Loucy (cell line): Measurements from ENCODE around the gene PCNT.
"Not testable (repeated sequence)": the region's sequence is repeated elsewhere in the genome, so short reads cannot be mapped to it uniquely, and the experiment has no call there.

Experiments used
- H2AFZ ChIP-seq: fragments of 200-600 bp; sonication (generic); 2 replicates; pipeline ENCODE4 v1.6.0; 2016; ENCODE audit warnings: antibody characterized with exemption, mild to moderate bottlenecking, low read length, moderate library complexity
- H3F3A ChIP-seq: fragments of 200-600 bp; 2 replicates; pipeline ENCODE4 v1.6.0; 2016; ENCODE audit warnings: antibody characterized with exemption, low read depth, mild to moderate bottlenecking
- H3K27me3 ChIP-seq: fragments of 200-600 bp; sonication (generic); 2 replicates; pipeline ENCODE4 v1.6.1; 2014; ENCODE audit warnings: low read length, mild to moderate bottlenecking; ENCODE audit not compliant: insufficient read depth, poor library complexity, severe bottlenecking
- H3K36me3 ChIP-seq: fragments of 200-600 bp; sonication (generic); 2 replicates; pipeline ENCODE4 v1.6.1; 2016; ENCODE audit warnings: low read length; ENCODE audit not compliant: insufficient read depth
- H3K4me1 ChIP-seq: fragments of 200-600 bp; sonication (generic); 2 replicates; pipeline ENCODE4 v1.5.1; 2014; ENCODE audit warnings: low read length, mild to moderate bottlenecking; ENCODE audit not compliant: insufficient read depth, poor library complexity, severe bottlenecking
- H3K4me2 ChIP-seq: fragments of 200-600 bp; sonication (generic); 2 replicates; pipeline ENCODE4 v1.6.0; 2014; ENCODE audit warnings: antibody characterized with exemption, low read length, low read depth, mild to moderate bottlenecking; ENCODE audit not compliant: poor library complexity, severe bottlenecking
- H3K4me3 ChIP-seq: fragments of 200-600 bp; sonication (generic); 2 replicates; pipeline ENCODE4 v1.5.1; 2014; ENCODE audit warnings: low read length, mild to moderate bottlenecking, mixed read lengths; ENCODE audit not compliant: poor library complexity, severe bottlenecking
- H3K79me2 ChIP-seq: fragments of 200-600 bp; sonication (generic); 2 replicates; pipeline ENCODE4 v1.6.1; 2014; ENCODE audit warnings: low read length; ENCODE audit not compliant: insufficient read depth
- H3K9ac ChIP-seq: fragments of 200-600 bp; sonication (generic); 2 replicates; pipeline ENCODE4 v1.6.0; 2014; ENCODE audit warnings: mild to moderate bottlenecking, low read depth, low read length, moderate library complexity; ENCODE audit not compliant: poor library complexity, severe bottlenecking
- H3K9me2 ChIP-seq: fragments of 200-600 bp; sonication (generic); replicated peaks from 2 replicates; pipeline ENCODE4 v1.6.1; 2016; ENCODE audit warnings: low read depth, low read length, mixed read lengths
- H3K9me3 ChIP-seq: fragments of 200-600 bp; sonication (generic); 2 replicates; pipeline ENCODE4 v1.6.1; 2014; ENCODE audit warnings: mild to moderate bottlenecking, antibody characterized with exemption, low read length, low read depth; ENCODE audit not compliant: insufficient read depth
- H4K20me1 ChIP-seq: fragments of 200-600 bp; sonication (generic); 2 replicates; pipeline ENCODE4 v1.6.0; 2014; ENCODE audit warnings: antibody characterized with exemption, low read length, mild to moderate bottlenecking; ENCODE audit not compliant: insufficient read depth, poor library complexity, severe bottlenecking
- CTCF ChIP-seq: fragments of 200-600 bp; sonication (generic); conservative IDR thresholded peaks from 2 replicates; pipeline ENCODE4 v1.5.1; 2014; ENCODE audit warnings: mild to moderate bottlenecking, antibody characterized with exemption, low read length
- EZH2phosphoT487 ChIP-seq: fragments of 200-600 bp; IDR thresholded peaks from 2 replicates; pipeline ENCODE4 v1.6.1; 2018; ENCODE audit warnings: antibody characterized with exemption, mild to moderate bottlenecking, moderate library complexity, borderline replicate concordance

PCNT gene

GRCh38 chr21:46372014-46372485 lies 48.1 kb downstream of the PCNT start:
- Histone ChIP-seq H3K4me3 (no peak overlapping the region), H2AFZ (no peak overlapping the region), H3F3A (no peaks in the 10 kb centered on the region), H3K9ac (no peak overlapping the region), H3K27me3 (no peaks in the 10 kb centered on the region), H3K4me1 (peaks cover 11% of the 10 kb centered on the region), H3K4me2 (no peak overlapping the region), H4K20me1 (peaks cover 4% of the 10 kb centered on the region), H3K9me3 (no peaks in the 10 kb centered on the region), H3K36me3 (peaks cover 43% of the 10 kb centered on the region; the same call in 1 of the 2 replicates), H3K79me2 (peaks cover 67% of the 10 kb centered on the region; the same call in 1 of the 2 replicates), H3K9me2 (no peaks in the 10 kb centered on the region)
- TF ChIP-seq CTCF (no peak), EZH2phosphoT487 (no peak)

GRCh38 chr21:46372947-46373346 lies 49.0 kb downstream of the PCNT start:
- not testable (repeated sequence) for H3K9ac ChIP-seq, H3K9me2 ChIP-seq, H3K27me3 ChIP-seq, H2AFZ ChIP-seq, H3K4me3 ChIP-seq, H3K4me2 ChIP-seq, H3F3A ChIP-seq, H3K9me3 ChIP-seq
- peaks cover 11% of the 10 kb centered on the region for H3K4me1 ChIP-seq
- H4K20me1 ChIP-seq = peaks cover 12% of the 10 kb centered on the region
- peaks cover 41% of the 10 kb centered on the region; the same call in 1 of the 2 replicates for H3K36me3 ChIP-seq
- peaks cover 70% of the 10 kb centered on the region; the same call in 1 of the 2 replicates for H3K79me2 ChIP-seq

- H3K4me3 ChIP-seq = no peak overlapping the region
- peaks cover 41% of the 10 kb centered on the region; the same call in 1 of the 2 replicates for H3K36me3 ChIP-seq
- H3F3A ChIP-seq = no peaks in the 10 kb centered on the region
- no peak overlapping the region for H2AFZ ChIP-seq
- no peaks in the 10 kb centered on the region for H3K9me2 ChIP-seq
- H3K79me2 ChIP-seq = peaks cover 71% of the 10 kb centered on the region; the same call in 1 of the 2 replicates
- no peaks in the 10 kb centered on the region for H3K9me3 ChIP-seq
- H4K20me1 ChIP-seq = peaks cover 7% of the 10 kb centered on the region
- TF ChIP-seq CTCF (no peak), EZH2phosphoT487 (no peak)
- H3K4me2 ChIP-seq = no peak overlapping the region
- H3K9ac ChIP-seq = no peak overlapping the region
- H3K27me3 ChIP-seq = no peaks in the 10 kb centered on the region
- H3K4me1 ChIP-seq = no peaks in the 10 kb centered on the region
Observed at GRCh38 chr21:46374761-46375389, 50.9 kb downstream of the PCNT start.
